Caki2 (cell line): ENCODE measurements around the gene MED29. TPM values are rescaled to one million over a fixed set of nuclear protein-coding genes. Genes with fewer than 3 reads are reported as not detected.

Source experiments
- DNase-seq: peaks from one replicate; pipeline ENCODE4 v3.0.0-alpha.2; 2015; ENCODE audit warnings: low read depth
- in situ Hi-C: cut with HindIII; loops from 2 replicates; pipeline ENCODE4 v1.10.0; 2016; ENCODE audit warnings: low sequenced_read_pairs, low pct_unique_long_range_greater_than_20kb, mixed read lengths
- total RNA-seq: library from RNA; depleted of rRNA; stranded (reverse); fragments of >200 nt; shearing (Covaris generic); gene quantifications from 2 replicates; pipeline ENCODE4 v1.2.3, GENCODE V29; 2014; ENCODE audit warnings: low replicate concordance

Gene MED29
- total RNA-seq, 1 experiment from 2014 or later, result 76.2 TPM

GRCh38 chr19:39406656-39407409, 15.7 kb downstream of the MED29 start, which contains the start of gene ZFP36:
ZFP36 (plus strand) TSS chr19:39406847; CDS start chr19:39406905, 58 bp downstream.
- DNase-seq, result peak; percentile 63
- in situ Hi-C loops, result no loop called here

- in situ Hi-C loops, result no loop called here
- DNase-seq, result no peak
These were observed 16.2 kb downstream of the MED29 start for GRCh38 chr19:39407410-39407659.

GRCh38 chr19:39407660-39408391, 16.6 kb downstream of the MED29 start:
- in situ Hi-C loops, result no loop called here
- DNase-seq, result no peak

GRCh38 chr19:39408392-39409207, 17.4 kb downstream of the MED29 start:
- no peak for DNase-seq
- in situ Hi-C loops, result no loop called here

- DNase-seq, result no peak
- in situ Hi-C loops, result no loop called here
These were observed 18.2 kb downstream of the MED29 start for GRCh38 chr19:39409208-39410016.

- DNase-seq, result no peak
- in situ Hi-C loops, result no loop called here
These were observed 19.0 kb downstream of the MED29 start for GRCh38 chr19:39410017-39410830.

- DNase-seq, result no peak
- in situ Hi-C loops, result no loop called here
These were observed 19.6 kb downstream of the MED29 start for GRCh38 chr19:39410831-39411080.

- no peak for DNase-seq
- in situ Hi-C loops, result no loop called here
These were observed 20.1 kb downstream of the MED29 start for GRCh38 chr19:39411081-39411831.

GRCh38 chr19:39411832-39412099, 20.6 kb downstream of the MED29 start:
- no peak for DNase-seq
- in situ Hi-C loops, result no loop called here

GRCh38 chr19:39412100-39412866, 21.1 kb downstream of the MED29 start, which contains the start of gene PLEKHG2:
PLEKHG2 (plus strand) TSS chr19:39412669; CDS start chr19:39414087, 1,418 bp downstream.
- DNase-seq, result peak; percentile 100
- in situ Hi-C loops, result no loop called here

GRCh38 chr19:39412867-39413271, 21.7 kb downstream of the MED29 start:
- in situ Hi-C loops, result no loop called here
- DNase-seq, result no peak

- in situ Hi-C loops, result no loop called here
- DNase-seq, result no peak
These were observed 22.2 kb downstream of the MED29 start for GRCh38 chr19:39413272-39413910.

- in situ Hi-C loops, result no loop called here
- no peak for DNase-seq
These were observed 22.9 kb downstream of the MED29 start for GRCh38 chr19:39413911-39414608.

GRCh38 chr19:39415111-39416046, 24.2 kb downstream of the MED29 start:
- in situ Hi-C loops, result no loop called here
- DNase-seq, result no peak
